HG03060 (cell line): ENCODE measurements around the gene TPP2.

Experiments used
- ATAC-seq: cut with Tn5 transposase; IDR thresholded peaks from one replicate; pipeline ENCODE4 v1.9.1; 2021; ENCODE audit warnings: low read depth, moderate number of reproducible peaks; ENCODE audit not compliant: unreplicated experiment

TPP2 gene

DNA sequence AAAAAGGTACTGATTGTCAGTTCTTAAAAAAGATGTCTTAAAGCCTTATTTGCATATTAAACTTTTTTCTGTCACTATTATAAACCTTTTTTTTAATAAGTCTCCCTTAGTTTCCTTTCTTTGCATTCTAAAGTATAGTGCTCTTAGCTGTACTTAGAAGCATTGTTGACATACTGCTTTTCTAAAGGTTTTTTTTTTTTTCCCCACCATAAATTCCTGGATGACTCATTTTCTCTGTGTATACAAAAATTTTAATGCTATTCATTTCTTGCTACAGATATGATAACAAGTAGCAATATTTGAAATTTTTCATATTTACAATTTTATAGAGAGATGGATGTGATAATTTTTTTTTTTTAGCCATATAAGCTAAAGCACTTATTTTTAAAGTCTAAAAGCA, 54.6 kb downstream of the TPP2 start:
- ATAC-seq, result no peak

DNA sequence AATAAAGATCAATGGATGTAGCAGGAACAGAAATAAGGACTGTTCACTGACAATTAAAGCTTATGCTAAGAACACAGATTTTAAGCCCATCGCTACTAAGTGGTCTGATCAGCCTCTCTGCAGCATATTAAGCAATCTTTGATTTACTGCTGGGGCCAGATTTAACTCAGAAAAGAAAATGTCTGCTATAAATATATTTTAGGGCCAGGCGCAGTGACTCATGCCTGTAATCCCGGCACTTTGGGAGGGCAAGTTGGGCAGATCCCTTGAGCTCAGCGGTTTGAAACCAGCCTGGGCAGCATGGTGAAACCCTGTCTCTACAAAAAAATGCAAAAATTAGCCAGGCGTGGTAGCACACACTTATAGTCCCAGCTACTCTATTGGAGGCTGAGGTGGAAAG, 55.1 kb downstream of the TPP2 start:
- ATAC-seq, result no peak

DNA sequence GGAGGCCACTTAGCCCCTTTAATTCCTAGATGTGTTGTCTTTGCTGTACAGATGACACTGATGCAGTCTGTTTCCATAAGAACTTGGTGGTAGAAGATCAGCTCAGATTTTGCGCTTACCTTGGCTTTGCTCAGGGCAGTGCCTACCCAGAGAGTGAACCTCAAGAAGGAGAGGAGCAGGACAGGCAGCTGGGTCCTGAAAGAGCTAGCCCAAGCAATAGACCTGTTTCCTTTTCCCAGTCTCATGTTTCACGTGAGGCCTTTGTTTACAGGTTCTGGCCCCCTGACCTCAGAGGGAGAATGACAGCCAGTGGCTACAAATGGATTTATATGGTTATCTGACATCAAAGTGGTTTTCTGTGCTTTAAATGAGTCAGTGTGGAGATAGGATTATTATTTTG, 58.0 kb downstream of the TPP2 start:
- ATAC-seq, result no peak

DNA sequence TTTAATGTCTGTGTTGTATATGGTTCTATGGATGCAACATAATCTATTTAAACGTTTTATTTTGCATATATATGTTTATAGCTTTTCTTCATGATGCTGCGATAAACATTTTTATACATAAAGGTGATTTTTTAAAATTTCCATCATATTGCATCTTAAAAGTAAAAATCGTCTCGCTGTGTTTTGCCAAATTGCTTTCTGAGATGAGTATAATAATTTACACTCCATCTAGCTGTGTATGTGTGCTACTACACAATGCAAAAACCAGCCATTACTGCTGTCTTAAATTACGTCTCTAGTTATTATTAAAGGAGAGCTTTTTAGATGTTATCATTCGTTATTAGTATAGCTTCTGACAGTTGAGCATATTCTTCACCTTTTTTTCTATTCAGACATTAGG, 60.8 kb downstream of the TPP2 start:
- ATAC-seq, result no peak

DNA sequence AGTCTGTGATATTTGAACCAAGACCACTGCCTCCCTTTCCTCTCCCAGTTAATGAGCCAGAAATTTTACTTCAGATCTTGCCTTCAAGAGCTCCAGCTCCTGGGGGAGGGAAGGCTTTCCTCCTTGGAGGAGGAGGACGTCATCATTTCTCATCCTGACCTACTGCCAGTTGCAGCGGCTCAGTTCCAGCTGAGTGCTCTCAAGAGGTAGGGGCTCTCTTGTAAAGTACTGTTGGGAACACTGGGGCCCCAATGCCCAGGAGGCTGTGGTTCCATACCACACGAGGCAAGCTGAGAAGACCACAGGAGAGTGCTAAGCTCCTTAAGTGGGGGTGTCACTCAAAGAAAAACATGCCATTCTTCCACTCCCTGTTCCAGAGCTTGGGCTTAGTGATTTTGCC, 61.9 kb downstream of the TPP2 start:
- ATAC-seq, result no peak

DNA sequence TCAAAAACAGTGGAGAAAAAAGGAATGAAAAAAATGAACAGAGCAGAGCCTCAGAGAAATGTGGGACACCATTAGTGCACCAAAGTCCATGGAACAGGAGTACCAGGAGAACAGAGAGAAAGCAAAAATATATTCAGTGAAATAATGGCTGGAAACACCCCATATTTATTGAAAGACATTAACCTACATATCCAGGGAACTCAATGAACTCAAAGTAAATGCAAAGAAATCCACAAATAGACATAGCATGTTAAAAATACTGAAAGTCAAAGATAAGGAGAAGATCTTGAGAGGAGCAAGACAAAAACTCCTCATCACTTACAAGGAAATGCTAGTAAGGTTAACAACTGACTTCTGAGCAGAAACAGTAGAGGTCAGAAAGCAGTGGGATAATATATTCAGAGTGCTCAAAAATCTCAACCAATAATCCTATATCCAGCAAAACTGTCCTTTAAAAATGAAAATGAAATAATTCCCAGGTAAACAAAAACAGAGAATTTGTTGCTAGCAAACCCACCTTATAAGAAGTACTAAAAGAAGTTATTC, 62.5 kb downstream of the TPP2 start:
- no peak for ATAC-seq

DNA sequence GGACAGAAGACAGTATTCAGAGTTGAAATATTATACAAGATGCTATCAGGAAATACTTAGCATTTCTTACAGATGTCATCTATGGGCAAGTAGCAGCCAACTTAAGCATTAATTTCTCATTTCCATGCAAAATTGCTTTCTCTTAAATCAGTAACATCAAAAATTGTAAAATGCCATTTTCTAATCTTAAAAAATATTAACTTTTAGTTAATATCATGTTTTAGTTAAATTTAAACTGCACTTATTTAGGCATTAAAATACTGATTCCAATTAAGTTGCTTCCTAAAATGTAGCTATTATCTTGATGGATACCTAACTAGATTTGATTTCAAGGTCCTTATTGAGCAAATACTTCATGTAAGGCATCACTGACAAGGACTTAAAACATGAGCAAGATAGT, 70.2 kb downstream of the TPP2 start:
- no peak for ATAC-seq

DNA sequence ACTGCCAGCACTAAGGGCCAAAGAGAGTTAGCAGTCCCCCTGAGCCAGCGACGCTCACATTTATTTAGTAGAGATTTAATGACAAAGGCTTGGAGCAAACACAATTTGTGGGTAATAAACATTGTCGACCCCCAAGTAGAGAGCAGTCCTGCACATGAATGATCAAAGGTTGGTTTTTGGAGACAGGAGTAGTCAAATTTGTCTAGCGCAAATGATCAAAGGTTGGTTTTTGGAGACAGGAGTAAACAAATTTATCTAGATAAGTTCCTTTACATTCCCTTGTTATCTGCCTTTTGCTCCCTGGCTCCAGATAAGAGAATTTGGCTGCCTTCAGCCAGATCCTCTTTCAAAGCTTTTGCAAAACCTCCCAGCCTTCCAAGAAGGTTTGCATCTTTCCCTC, 71.1 kb downstream of the TPP2 start:
- no peak for ATAC-seq

DNA sequence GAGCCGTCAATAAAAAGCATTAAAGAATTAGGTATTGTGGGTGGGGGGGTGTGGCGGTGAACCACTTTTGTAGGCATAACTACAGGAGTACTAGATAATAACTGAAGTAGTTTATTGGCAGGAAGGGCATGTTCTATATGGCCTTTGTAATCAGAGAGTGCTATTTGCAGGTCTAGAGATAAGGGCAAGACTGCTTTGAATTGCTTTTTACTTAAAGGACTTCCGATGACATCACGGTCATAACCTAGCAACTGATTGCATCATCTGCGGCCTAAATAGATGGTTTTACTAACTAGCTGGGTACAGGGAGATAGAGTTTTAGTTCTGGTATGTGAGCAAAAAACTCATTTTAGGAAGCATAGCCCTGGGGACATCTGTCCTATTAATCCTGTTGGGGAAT, 73.3 kb downstream of the TPP2 start:
- no peak for ATAC-seq

DNA sequence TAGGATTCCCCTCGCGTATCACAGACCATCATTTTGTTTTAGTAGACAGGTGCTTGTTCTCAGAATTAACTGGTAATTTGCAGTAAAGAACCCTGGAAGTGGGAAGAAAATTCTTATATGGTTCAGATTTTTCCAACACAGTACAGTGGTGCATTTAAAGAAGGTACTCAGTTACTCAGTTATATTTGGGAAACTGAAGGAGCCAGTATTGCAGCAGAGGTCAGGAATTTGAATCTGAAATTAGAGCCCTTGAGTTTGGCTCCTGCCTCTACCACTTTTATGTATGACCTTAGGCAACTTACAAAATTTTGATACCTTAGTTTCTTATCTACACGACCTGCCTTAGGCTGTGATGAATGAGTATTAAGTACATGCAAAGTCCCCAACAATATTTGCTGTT, 78.3 kb downstream of the TPP2 start:
- no peak for ATAC-seq

DNA sequence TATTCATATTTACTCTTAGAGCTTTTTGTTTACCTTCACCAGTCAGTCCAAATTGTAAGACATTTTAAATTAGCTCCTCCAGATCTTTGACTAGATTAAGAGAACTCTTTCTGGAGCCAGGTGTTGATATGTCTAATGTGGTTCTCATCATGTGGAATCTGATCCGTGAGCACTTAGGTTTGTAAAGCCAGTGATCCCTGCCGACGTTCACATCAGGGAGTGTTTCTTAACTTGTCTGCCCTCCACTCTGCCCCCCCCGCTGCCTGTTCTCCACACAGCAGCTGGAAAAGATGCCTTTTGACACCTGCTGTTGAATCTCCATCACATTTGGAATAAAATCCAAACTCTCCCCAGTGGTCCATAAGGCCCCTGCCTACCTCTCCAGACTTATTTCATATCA, 80.3 kb downstream of the TPP2 start:
- no peak for ATAC-seq

DNA sequence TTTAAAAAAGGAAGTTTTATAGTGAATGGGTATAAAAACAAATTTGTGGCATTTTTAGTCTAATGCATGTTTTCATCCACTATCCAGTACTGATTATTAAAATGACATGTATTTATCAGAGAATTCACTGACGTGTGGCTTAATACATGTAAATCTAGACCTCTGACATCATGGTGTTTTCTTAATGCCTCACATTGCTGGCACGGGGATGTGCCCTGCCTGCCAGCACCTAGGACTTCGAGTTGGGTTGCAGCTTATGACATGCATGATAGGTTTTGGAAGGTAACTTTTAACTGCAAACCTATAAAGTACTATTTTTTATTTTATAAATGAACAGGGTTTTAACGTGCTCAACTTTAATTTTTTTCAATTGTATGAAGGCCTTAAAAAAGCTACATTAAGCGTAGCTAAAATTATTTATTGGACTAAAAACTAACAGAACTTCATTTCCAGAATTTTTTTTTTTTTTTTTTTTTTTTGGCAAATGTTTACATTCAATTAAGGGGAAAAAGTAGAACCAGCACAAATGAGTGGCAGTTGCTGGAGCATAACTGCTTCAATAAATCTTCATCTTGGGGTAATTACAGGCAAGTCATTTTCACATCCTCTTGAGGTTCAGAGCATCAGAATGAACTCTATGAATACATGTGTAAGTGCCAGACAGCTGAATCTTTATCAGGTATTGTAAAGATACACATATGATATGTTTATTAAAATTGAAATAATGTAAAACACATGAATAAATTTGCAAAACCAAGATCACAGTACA, 81.7 kb downstream of the TPP2 start:
- ATAC-seq, result no peak

DNA sequence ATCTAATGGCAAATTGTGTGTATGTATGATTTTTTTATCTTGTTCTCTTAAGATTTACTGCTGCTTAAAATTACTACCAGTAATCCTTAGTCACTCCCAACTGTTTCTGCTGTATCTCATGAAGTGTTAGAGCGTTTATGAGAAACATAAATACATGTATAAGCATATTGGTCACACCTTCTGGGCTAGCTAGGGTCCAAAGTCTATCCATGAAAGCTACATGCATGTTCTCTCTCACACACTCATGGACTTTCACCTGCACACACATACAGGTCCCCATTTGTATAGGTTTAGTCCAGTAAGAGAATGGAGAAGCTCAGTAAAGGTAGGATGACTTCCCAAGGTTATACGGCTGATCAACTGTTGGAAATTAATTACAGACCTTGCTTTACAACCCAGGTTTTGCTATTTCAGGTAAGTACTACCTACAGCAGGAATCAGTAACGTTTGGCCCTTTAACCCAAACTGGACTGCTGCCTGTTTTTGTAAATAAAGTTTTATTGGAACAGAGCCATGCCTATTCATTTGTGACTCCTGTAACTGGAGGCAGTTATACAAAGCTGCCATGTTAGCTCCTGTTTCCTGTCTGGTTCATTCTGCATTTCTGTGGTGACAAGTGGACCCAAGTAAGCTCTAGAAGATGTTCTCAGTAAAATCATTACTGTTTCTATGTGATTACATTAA, 82.8 kb downstream of the TPP2 start:
- ATAC-seq, result no peak

DNA sequence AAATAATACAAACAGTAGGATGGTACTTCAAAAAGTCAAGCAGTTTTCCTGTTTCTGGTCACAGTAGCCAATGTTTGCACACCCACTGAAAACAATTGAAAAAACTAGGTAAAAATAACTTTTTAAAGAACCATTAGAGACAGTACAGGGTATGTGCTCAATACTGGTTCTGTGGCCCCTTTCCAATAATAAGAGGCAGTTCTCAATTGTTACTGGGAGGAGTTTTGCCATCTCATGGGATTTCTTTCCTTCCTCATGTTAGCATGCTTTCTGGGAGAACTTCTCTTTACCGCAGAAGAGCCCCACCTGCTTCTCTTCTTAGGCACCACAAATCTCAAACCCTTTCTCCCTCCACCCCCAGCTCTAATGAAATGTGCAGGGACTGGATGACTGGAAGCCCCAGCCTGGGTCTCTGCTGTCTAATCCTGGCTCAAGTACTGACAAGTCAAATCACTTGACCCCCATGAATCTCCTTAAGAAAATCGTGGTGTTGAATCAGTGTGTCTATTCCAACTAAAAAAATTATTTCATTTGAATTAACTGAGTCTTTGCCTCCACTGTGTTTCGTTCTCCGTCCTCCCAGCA, 83.4 kb downstream of the TPP2 start:
- no peak for ATAC-seq

DNA sequence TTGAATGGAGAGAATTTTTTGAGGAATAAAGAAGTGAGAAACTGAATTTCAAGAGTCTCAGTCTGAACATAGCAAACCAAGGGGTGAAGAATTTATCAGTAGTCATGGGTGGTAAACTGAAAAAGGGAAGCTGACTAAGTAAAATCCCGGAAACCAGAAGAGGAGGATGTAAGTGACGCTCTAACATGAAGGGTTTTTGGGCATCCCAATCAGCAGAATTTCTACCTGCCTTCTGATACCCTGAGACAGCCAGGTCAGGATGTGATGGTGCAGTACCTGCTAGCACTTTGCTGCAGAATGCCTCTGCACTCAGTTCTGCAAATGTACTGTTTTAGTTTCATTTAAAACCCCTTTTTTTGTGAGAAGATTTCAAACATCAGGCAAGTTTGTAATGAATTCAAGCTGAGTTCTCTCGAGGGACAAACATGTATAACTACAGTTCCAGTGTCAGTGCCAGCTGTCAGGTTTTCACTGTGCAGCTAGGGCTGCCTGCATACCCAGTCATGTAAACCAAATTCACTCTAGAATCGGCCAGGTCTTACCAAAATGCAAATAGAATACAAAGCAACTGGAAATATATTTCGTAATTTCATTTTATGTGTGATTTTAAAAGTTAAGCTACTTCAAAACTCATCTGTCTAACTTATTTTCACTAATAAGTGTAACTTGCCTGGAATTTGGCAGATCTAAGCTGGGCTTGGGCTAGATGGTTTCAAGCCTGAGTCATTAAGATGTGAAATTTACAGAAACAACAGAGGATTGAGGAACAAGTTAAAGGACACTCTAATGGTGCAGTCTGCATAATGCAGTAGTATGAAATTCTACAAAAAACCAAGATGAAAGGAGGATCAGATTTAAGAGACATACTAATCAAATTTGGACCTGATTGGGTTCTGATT, 84.3 kb downstream of the TPP2 start:
- no peak for ATAC-seq

DNA sequence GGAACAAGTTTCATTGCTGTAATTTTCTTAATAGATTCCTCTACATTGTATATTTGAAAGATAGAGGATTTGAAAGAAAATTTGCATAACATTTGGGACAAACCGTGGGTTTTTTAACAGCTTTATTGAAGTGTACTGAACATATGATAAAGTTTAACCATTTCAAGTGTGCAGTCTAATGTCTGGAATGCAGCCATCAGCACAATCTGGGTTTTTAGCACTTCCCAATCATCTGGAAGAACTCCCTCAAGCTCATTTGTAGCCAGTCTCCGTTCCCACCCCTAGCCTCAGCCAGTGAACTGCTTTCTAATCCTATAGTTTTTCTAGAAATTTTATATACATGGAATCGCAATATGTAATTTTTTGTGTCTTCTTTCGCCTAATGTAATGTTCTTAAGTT, 85.4 kb downstream of the TPP2 start:
- no peak for ATAC-seq

DNA sequence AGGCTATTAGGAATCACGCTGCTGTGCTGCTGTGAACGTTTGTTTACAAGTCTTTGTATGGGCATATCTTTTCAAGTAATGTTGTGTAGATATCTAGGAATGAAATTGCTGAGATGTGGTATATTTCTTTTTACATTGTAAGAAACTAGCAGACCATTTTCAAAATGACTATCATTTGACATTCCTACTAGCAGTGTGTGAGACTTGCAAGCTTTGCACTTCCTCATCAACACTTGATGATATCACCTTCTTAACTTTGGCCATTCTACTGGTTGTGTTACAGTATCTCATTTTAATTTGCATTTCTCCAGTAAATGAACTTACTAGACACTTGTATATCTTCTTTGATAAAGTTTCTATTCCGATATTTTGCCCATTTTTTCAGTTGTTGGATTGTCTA, 85.9 kb downstream of the TPP2 start:
- no peak for ATAC-seq

DNA sequence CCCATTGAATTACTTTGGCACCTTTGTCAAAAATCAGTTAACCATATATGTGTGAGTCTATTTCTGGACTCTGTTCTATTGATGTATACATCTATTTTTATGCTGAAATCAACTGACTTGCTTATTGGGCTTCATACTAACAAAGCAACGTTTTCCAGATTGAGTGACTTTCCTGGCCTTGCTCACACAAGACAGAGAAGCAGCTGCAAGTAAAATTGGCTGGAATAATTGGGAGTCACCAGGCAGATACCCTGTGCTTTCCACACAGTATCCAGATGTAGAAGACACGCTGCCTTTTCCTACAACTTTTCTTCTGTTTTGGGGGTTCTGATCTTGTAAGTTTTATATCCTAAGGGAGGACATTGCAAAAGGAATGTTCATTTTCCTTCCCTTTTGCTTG, 86.9 kb downstream of the TPP2 start:
- ATAC-seq, result no peak

DNA sequence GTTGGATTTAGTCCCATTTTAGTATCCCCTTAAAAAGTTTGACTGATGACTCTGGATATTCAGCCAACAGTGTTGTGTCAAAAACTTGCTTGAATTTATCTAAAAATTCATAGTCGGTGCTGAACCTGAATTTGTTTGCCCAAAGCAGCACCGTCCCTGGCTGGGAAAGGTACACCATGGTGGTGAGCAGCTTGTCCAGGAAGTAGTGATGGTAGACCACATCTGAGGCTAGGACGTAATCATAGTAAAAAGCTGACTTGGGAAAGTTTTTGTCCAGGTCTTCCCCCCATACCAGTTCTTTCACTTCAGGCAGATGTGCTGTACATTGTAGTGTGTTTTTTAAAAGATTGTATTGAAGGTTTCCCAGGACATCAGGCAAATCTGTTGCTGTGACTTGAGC, 89.2 kb downstream of the TPP2 start:
- no peak for ATAC-seq

DNA sequence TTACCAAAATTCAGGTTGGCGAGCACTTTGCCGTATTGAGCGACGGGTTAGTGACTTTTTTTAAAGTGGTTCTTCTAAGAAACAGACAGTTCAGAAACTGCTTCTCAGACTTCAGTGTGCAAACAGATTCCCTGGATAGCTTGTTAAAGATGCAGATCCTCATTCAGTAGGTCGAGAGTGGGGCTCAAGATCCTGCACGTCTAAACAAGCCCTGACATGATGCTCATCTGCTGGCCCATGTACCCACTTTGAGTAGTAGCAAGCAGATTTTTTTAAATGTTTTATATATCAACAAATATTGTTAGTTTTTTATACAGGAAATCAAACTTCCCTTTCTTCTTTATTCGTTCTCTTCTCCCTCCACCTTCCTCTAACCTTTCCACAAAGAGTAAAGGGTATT, 90.7 kb downstream of the TPP2 start:
- ATAC-seq, result no peak
